DLD1 (cell line): ENCODE results near the gene APLF.
"Not testable (repeated sequence)": the region's sequence is repeated elsewhere in the genome, so short reads cannot be mapped to it uniquely, and the experiment has no call there.

Experiments
- in situ Hi-C: cut with HindIII; loops from 2 replicates; pipeline ENCODE4 v1.10.0; 2017; ENCODE audit warnings: low sequenced_read_pairs

APLF gene

DNA sequence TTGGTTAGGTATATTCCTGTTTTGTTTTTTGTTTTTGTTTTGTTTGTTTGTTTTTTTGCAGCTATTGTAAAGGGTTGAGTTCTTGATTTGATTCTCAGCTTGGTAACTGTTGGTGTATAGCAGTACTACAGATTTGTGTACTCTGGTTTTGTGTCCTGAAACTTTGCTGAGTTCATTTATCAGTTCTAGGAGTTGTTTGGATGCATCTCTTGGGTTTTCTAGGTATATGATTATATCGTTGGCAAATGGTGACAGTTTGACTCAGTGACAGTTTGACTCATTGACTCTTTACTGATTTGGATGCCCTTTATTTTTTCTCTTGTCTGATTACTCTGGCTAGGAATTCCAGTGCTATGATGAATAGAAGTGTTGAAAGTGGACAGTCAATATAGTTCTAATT is 53.7 kb downstream of the APLF start:
- in situ Hi-C loops: no loop called here

DNA sequence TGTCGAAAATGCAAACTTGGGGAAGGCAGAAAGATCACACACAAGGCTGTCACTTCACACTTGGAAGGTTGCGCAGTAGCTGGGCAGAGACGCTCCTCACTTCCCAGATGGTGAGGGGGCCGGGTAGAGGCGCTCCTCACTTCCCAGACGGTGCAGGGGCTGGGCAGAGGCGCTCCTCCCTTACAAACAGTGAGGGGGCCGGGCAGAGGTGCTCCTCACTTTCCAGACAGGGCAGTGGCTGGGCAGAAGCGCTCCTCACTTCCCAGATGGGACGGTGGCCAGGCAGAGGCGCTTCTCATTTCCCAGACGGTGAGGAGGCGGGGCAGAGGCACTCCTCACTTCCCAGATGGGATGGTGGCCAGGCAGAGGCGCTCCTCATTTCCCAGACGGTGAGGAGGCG is 59.6 kb downstream of the APLF start:
- in situ Hi-C loops: not testable (repeated sequence)

DNA sequence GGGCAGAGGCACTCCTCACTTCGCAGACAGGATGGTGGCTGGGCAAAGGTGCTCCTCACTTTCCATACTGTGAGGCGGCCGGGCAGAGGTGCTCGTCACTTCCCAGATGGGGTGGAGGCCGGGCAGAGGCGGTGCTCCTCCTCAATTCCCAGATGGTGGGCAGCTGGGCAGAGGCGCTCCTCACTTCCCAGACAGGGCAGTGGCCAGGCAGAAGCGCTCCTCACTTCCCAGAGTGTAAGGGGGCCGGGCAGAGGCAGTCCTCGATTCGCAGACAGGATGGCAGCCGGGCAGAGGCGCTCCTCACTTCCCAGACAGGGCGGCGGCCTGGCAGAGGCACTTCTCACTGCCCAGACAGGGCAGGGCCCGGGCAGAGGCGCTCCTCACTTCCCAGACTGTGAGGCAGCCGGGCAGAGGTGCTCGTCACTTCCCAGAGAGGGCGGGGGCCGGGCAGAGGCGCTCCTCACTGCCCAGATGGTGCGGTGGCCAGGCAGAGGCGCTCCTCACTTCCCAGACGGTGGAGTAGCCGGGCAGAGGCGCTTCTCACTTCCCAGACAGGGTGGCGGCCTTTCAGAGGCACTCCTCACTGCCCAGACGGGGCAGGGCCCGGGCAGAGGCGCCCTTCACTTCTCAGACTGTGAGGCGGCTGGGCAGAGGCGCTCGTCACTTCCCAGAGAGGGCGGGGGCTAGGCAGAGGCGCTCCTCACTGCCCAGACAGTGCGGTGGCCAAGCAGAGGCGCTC is 60.1 kb downstream of the APLF start:
- in situ Hi-C loops: not testable (repeated sequence)

DNA sequence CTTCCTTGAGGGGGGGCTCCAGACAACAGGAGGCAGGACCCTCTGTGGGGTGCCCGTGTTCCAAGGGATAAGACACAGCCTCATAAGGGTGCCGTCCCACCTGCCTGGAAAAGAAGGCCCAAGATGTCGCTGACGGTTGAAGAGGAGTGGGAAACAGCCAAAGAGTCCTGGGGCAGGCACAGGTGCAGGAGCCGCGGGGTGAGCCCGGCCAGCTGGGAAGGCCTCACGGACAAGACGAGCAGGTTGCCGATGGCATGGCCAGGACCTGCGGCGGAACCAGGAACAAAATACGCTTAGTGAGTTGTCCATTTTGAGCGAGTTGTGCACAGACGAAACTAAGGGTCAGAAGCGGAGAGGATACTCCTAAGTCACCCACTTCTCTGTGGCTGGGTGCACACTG is 61.8 kb downstream of the APLF start:
- in situ Hi-C loops: not testable (repeated sequence)

DNA sequence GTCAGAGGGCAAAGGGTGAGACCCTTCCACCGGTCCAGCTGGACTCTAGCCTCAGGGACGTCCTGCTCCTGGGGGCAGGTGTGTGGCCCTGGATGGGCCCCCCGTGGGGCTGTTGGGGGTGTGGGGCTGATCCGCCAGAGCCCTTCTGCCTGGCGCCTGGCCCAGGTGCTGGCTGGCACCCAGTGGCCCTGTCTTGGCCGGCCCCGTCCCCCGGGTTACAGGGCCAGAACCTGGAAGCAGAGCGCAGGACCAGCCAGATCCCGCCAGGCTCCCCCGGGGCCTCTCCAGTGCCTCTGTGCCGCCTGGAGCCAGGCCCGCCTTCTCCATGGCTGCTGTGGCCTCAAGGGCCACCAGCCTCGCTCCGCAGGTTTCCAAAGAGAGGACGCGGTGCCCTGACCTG is 62.3 kb downstream of the APLF start:
- in situ Hi-C loops: not testable (repeated sequence)

DNA sequence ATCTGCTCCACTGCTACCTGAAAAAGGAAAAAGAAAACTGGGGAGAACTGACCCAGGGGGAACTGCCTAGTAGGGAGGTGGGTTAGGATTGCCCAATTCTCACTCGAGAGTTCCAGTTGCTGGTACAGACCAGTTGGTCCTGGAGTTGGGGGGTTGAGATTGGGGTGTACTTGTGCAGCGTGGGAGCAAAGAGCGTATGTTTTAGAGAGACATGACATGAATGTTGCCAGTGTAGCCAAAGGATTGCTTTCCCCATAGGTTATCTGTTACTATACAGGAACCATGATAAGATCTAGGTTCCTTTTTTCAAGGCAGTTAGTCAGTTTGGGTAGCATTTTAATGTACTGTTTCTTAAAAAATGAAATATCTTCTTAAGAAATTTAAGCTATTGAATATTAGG is 68.6 kb downstream of the APLF start:
- in situ Hi-C loops: no loop called here

DNA sequence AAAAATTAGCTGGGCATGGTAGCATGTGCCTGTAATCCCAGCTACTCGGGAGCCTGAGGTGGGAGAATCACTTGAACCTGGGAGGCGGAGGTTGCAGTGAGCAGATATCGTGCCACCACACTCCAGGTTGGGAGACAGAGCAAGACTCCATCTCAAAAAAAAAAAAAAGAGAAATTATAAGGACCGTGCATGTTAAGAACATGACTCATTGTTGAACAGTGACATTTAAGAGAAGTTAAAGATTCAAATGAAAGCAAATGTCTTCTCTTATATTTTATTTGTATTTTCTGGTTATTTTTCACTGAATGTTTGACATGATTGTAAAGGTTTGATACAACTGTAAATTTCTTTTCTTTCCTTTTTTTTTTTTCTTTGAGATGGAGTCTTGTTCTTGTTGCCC is 69.6 kb downstream of the APLF start:
- in situ Hi-C loops: no loop called here

DNA sequence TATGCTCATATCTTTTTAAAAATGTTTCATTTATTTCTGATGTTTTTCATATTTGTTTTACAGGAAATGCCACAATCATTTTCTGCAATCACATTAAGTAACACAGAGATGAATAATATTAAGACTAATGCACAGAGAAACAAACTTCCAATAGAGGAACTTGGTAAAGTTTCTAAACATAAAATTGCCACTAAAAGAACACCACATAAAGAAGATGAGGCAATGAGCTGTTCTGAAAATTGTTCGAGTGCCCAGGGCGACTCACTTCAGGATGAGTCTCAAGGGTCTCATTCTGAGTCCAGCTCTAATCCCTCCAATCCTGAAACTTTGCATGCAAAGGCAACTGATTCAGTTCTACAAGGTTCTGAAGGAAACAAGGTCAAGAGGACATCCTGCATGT is 70.4 kb downstream of the APLF start:
- in situ Hi-C loops: no loop called here

DNA sequence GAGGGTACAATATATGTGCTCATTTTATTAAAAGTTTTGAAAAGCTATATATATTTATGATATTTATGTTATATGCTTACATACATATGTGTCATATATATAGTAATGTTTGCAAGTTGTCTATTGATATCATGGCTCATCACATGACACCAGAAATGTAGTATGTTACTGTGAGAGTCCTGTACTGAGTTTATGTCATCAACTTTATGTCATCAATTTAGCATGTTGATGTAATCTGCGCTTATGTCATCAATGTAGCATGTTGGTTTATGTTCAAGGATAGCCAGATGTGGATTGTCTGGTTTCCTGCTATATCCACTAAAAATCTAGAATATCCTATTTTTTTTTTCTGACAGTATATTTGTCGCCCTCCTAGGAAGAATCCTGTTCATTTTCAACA is 77.4 kb downstream of the APLF start:
- in situ Hi-C loops: no loop called here

DNA sequence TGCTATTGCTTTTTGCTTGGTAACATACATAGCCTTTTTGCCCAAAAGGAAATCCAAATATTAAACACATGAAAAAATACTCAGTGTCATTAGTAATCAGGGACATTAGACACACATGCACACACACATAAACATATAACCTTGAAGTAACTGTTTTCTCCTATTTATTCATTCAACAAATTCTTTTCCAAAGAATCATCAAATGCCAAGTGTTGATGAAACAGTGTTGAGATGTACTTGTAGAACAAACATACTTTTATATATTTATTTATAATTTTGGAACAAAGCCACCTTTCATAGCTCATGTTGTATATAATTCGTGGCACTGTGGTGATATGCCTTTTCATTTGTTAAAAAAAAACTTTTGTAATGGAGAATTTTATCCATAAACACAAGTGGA is 81.0 kb downstream of the APLF start:
- in situ Hi-C loops: no loop called here

DNA sequence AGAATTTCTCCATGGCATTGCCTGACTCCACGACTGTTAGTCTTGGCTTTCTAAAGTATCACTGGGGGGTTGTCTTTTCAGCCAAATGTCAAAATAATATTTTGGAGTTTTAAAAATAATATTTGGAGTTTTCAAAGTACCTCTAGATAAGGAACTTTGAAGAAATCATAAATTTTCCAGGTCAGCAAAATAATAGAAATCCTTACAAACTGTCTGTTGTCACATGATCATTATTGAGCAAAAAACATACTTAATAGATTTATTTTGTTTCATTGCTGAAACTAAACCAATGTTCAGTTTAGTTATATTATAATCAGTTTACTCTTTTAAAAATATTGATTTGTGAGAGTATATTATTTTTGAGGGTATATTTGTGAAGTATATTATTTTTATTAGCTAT is 85.7 kb downstream of the APLF start:
- in situ Hi-C loops: no loop called here

DNA sequence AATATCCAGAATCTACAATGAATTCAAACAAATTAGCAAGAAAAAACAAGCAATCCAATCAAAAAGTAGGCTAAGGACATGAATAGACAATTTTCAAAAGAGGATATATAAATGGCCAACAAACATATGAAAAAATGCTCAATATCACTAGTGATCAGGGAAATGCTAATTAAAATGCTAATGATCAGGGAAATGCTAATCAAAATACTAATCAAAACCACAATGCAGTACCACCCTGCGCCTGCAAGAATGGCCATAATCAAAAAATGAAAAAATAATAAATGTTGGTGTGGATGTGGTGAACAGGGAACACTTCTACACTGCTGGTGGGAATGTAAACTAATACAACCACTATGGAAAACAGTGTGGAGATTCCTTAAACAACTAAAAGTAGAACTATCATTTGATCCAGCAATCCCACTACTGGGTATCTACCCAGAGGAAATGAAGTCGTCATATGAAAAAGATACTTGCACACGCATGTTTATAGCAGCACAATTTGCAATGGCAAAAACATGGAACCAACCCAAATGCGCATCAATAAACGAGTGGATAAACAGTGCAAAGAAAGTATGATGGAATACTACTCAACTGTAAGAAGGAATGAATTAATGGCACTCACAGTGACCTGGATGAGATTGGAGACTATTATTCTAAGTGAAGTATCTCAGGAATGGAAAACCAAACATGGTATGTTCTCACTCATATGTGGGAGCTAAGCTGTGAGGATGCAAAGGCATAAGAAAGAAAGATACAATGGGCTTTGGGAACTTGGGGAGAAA is 88.2 kb downstream of the APLF start:
- in situ Hi-C loops: not testable (repeated sequence)

DNA sequence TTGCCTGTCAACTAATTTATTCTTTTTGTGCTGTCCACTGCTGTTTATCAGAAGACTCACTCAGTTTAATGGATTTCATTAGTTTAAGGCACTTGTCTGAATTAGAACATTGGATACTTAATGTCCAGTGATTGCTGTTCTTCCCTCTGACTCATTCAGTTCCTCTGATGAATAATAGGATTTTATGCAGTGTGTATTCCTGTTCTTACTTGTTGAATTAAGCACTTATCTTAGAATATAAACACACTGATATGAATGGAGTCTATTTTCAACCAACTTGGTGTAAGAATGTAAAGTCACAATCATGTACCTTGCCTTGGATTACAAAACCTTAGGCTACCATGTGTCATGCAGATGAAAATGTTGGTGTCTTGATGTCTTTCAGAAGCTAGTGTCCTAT is 89.0 kb downstream of the APLF start:
- in situ Hi-C loops: no loop called here

DNA sequence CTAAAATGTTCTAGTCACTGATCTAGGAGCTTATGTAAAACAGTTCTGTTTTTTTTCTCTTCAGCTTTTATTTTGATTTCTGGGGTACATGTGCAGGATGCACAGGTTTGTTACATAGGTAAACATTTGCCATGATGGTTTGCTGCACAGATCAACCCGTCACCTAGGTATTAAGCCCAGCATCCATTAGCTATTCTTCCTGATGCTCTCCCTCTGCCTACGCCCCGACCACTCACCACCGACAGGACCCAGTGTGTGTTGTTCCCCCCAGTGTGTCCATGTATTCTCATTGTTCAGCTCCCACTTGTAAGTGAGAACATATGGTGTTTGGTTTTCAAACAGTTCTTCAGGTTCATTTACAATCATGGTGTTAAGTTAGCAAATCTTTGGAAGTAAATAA is 91.2 kb downstream of the APLF start:
- in situ Hi-C loops: no loop called here

DNA sequence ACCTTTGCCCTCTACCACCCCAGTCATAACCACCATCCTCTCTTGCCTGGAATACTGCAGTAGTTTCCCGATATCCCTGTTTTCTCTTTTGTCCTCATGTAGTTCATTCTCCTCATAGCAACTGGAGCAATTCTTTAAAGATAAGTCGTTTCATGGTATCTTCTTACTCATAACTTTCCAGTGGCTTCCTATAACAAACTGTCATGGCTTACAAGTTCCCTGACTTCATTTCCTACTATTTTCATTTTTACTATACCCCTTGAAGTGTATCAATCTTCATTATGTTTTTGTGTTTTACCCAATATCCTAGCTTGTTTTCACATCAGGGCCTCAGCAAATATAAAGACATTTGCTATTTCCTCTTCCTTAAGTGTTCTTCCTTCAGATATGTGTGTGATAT is 92.3 kb downstream of the APLF start:
- in situ Hi-C loops: no loop called here

DNA sequence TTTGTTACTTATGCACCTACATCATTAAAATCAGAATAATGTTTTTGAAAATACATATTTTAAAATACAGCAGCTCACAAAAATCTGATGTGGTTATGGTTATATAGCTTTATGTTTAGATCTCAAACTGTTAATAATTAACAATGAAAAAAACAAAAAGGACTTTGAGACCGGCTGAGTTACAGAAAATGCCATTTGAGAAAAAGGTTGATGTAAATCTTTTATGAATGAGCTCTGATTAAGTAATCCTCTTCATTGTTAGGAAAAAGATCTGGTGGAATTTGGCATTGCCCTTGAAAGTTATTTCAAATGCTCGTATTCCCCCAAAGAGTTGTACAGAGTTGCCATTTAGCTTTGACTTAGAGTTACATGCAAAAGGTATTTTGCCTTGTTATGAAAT is 93.2 kb downstream of the APLF start:
- in situ Hi-C loops: no loop called here

DNA sequence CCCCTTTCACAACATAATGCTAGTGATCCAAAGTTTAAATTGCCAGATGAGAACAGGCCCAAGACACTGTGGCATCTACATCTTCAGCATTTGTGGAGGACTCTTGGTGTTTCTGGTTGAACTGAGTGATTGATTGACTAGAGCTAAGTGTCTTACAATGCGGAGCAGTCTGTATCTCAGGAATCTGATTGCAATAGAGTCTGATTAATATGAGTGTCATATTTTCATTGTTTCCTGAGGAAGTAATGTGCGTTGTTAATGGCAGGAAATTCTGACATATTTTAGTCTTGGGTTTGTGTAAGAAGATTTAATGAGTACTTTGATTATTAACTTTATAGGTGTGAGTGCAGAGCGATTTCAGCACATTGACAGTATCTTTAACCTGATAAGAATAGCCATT is 94.0 kb downstream of the APLF start:
- in situ Hi-C loops: no loop called here

DNA sequence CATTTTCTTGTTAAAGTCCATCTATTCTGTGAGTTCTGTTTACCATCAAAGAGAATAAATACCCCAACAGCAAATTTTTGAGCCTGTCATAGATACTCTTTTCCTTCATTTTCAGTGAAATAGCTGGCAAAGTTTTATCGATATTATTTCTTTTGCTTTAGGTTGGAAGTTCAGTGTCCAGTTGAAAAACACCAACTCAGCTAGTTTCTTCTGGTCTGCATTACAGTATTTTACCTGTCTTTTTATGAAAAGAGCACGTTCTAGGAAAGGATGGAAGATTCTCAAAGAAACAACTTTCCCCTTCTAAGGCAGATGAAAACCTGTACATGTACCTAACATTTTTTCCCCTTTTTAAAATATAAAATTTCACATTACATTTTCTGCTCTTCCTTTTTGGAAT is 95.5 kb downstream of the APLF start:
- in situ Hi-C loops: no loop called here

DNA sequence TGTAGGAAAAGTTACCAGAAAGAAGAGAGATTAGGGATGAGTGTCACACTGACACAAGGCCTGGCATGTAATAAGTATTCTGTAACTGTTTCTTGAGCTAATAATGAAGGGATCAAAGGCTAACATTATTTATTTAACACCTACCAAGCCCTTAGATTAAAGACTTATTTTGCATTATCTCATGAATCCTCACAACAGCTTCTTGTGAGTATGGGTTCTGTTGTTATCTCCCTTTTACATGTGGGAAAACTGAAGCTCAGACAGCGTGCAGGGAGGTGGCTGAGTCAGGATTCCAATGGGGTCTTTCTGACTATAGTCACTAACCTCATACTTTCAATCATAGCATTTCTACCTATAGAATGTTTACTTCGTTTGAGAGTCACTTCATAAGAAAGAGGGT is 97.0 kb downstream of the APLF start:
- in situ Hi-C loops: no loop called here

DNA sequence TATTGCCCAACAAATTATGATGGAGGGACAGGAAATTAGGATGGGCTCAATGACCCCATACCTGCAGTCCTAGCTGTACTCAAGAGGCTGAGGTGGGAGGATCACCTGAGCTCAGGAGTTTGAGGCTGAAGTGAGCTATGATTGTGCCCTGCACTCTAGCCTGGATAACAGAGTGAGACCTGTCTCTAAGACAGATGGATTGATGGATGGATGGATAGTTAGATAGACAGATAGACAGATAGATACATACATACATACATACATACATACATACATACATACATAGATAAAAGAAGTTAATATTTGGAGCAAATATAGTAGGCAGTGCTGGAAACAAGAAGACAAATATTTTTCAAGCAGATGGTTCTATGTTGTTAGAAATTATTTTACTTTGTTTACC is 97.9 kb downstream of the APLF start:
- in situ Hi-C loops: no loop called here

DNA sequence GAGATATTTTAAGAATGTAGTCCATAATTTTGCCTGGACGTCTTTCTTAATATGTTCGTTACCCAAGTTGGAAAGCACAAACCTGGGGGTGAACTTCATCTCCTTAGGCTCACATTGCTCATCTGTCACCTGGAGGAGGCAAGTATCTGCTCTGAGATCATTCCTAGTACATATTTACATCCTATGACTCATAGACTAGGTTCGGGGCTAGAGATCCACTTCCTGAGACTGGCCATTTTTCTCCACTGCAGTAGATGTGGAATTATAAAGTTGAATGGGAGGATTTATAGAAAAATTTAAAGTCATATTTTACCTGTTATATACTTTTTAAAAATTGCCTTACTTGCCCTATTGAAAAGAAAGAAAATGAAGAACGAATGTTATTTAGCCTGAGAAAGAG is 98.5 kb downstream of the APLF start:
- in situ Hi-C loops: no loop called here

DNA sequence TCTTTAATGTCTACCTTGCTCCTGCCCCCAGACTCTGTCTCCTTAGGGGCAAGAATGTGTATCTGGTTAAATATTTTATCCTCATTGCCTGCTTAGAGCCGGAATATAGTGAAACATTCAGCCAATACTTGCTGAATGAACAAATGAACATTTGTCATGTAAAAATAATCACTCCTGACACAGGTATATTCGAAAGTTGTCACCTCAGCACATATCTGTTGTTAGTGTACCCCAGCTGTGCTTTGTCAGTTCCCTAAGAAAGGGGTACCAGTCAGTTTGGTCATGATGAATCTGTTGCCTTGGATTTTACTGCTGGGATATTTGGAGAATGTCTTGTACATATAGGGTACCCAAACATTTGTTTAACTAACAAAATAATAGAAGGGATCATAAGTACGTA is 99.0 kb downstream of the APLF start:
- in situ Hi-C loops: no loop called here

DNA sequence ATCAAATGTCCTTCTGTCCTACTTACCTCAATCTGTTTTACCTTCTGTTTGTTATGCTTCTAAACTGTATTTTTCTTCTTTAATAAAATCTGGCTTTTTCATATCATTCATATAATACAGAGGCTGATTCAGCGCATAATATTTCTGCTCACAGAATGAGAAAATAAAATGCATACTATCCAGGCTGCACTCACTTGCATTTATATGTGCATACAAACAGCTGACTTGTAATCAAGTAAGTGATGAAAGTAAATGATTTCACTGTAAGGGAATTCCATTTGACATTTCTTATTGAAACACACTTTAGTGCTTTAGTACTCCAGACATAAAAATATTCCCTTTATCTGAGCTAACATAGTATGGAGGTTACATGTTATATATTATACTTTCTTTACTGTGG is 100.7 kb downstream of the APLF start:
- in situ Hi-C loops: no loop called here
